GM21390 (cell line): ENCODE data around the gene AATF.
"Not testable (repeated sequence)": the region's sequence is repeated elsewhere in the genome, so short reads cannot be mapped to it uniquely, and the experiment has no call there.

Source experiments
- ATAC-seq: cut with Tn5 transposase; IDR thresholded peaks from one replicate; pipeline ENCODE4 v1.9.1; 2021; ENCODE audit not compliant: unreplicated experiment

The AATF gene

GRCh38 chr17:37069087-37069486, 120.3 kb downstream of the AATF start:
- ATAC-seq, result no peak

GRCh38 chr17:37073464-37073863, 124.7 kb downstream of the AATF start:
- not testable (repeated sequence) for ATAC-seq

- no peak for ATAC-seq
These were observed 130.4 kb downstream of the AATF start for GRCh38 chr17:37079065-37079708.

- ATAC-seq, result no peak
These were observed 131.0 kb downstream of the AATF start for GRCh38 chr17:37079735-37080134.

- ATAC-seq, result no peak
These were observed 132.5 kb downstream of the AATF start for GRCh38 chr17:37081287-37081686.

- ATAC-seq, result no peak
These were observed 133.6 kb downstream of the AATF start for GRCh38 chr17:37082311-37082860.

- no peak for ATAC-seq
These were observed 134.2 kb downstream of the AATF start for GRCh38 chr17:37082985-37083384.

- no peak for ATAC-seq
These were observed 134.7 kb downstream of the AATF start for GRCh38 chr17:37083456-37083855.

- no peak for ATAC-seq
These were observed 135.6 kb downstream of the AATF start for GRCh38 chr17:37084372-37084771.

GRCh38 chr17:37086334-37086733, 137.6 kb downstream of the AATF start:
- no peak for ATAC-seq

- no peak for ATAC-seq
These were observed 138.2 kb downstream of the AATF start for GRCh38 chr17:37086948-37087347.

GRCh38 chr17:37087683-37088082, 138.9 kb downstream of the AATF start:
- no peak for ATAC-seq

GRCh38 chr17:37088459-37088858, 139.7 kb downstream of the AATF start:
- ATAC-seq, result no peak

GRCh38 chr17:37088913-37089312, 140.2 kb downstream of the AATF start:
- no peak for ATAC-seq

GRCh38 chr17:37089956-37090355, 141.2 kb downstream of the AATF start:
- no peak for ATAC-seq

- no peak for ATAC-seq
These were observed 142.2 kb downstream of the AATF start for GRCh38 chr17:37090941-37091340.

GRCh38 chr17:37092071-37092470, 143.3 kb downstream of the AATF start:
- ATAC-seq, result no peak

- no peak for ATAC-seq
These were observed 143.9 kb downstream of the AATF start for GRCh38 chr17:37092701-37093100.

- no peak for ATAC-seq
These were observed 145.6 kb downstream of the AATF start for GRCh38 chr17:37094391-37094790.

GRCh38 chr17:37096071-37096470, 147.3 kb downstream of the AATF start:
- ATAC-seq, result no peak

GRCh38 chr17:37097154-37097553, 148.4 kb downstream of the AATF start:
- no peak for ATAC-seq

GRCh38 chr17:37098152-37098551, 149.4 kb downstream of the AATF start:
- no peak for ATAC-seq
